OCI-LY1 (cell line): ENCODE results near the gene MPP3.

Source experiments
- EZH2 ChIP-seq: fragments of 200-600 bp; sonication (generic), shearing (Covaris generic); IDR thresholded peaks from 2 replicates; pipeline ENCODE4 v1.8.0; 2017; ENCODE audit warnings: borderline replicate concordance, mixed run types, mild to moderate bottlenecking, antibody characterized with exemption, low read length, moderate library complexity, mixed read lengths
- TF ChIP-seq, protein P1 (sequence below): fragments of 200-600 bp; sonication (generic), shearing (Covaris generic); IDR thresholded peaks from 2 replicates; pipeline ENCODE4 v1.5.1; 2017; ENCODE audit warnings: mild to moderate bottlenecking, antibody characterized with exemption, low read length, moderate library complexity, mixed read lengths

DNA sequence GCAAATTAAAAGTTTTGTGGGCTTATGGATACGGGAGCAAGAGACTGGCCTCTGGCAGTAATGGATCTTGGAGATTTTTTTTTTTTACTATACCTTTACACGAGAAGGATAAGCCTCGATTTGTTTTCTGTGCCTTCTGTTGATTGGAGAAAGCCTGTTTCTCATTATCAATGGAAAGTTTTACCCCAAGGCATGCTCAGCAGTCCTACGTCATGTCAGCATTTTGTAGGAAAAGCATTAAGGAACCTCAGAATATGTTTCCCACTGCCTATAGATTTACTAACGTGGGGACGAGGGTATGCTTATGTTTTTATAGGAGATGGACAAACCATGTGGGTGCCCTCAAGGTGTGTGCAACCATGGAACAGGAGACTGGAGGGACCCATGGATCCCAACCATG is 40.9 kb upstream of the MPP3 start:
- TF ChIP-seq, protein P1, sequence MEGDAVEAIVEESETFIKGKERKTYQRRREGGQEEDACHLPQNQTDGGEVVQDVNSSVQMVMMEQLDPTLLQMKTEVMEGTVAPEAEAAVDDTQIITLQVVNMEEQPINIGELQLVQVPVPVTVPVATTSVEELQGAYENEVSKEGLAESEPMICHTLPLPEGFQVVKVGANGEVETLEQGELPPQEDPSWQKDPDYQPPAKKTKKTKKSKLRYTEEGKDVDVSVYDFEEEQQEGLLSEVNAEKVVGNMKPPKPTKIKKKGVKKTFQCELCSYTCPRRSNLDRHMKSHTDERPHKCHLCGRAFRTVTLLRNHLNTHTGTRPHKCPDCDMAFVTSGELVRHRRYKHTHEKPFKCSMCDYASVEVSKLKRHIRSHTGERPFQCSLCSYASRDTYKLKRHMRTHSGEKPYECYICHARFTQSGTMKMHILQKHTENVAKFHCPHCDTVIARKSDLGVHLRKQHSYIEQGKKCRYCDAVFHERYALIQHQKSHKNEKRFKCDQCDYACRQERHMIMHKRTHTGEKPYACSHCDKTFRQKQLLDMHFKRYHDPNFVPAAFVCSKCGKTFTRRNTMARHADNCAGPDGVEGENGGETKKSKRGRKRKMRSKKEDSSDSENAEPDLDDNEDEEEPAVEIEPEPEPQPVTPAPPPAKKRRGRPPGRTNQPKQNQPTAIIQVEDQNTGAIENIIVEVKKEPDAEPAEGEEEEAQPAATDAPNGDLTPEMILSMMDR, result no peak
- TF ChIP-seq EZH2, result no peak
